Activated CD4-positive, alpha-beta T cell treated with anti-CD3 and anti-CD28 coated beads, Interleukin-2, amount 50 U/mL, for 4 hours (primary cell): ENCODE measurements around the gene C9orf57.
"Not testable (repeated sequence)": the region's sequence is repeated elsewhere in the genome, so short reads cannot be mapped to it uniquely, and the experiment has no call there.

Experiments used
- DNase-seq, 2 experiments: peaks; one replicate each; pipeline ENCODE4 v3.0.0-alpha.2; 2020

C9orf57 gene

DNA sequence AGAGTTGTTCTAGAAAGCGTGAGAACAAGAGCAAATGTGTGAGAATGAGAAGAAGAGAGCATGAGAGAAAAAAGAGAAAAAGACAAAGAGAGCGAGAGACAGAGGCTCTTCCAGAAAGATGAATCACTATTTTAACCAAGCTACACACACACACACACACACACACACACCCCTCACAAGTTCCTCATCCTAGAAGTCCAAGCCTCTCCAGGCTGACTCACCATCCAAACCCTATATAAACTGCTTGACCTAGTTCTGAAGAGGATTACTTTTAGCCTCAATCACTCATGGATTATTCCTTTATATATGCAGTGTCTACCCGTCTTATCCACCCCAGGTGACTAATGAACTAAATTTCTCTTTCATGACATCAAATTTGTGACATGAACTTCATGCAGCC lies 37.6 kb downstream of the C9orf57 start:
- no peak for DNase-seq

DNA sequence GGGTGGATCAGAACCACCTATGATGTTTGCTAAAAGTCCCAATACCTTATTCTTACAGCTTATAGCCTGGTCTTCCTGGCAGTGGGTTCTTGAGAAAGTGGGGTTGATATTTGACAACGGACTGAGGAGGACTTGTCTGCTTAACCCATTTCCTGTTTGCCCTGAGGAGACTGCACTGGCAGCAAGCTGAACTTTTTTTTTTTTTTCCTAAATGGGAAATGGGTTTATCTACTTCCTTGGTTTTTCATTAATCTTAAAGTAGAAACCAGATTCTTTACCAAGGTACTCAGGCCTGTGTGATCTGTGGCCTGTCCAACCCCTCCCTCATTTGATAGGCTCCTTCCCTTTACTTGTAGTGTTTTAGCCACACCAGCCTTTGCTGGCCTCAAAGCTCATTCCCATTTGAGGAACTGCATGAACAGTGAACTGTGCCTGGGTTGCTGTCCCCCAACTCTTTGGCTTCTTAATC lies 47.1 kb downstream of the C9orf57 start:
- DNase-seq = no peak

GRCh38 chr9:72012646-72013045 lies 47.8 kb downstream of the C9orf57 start:
- no peak for DNase-seq

GRCh38 chr9:72007726-72008125 lies 52.7 kb downstream of the C9orf57 start:
- DNase-seq = not testable (repeated sequence)

DNA sequence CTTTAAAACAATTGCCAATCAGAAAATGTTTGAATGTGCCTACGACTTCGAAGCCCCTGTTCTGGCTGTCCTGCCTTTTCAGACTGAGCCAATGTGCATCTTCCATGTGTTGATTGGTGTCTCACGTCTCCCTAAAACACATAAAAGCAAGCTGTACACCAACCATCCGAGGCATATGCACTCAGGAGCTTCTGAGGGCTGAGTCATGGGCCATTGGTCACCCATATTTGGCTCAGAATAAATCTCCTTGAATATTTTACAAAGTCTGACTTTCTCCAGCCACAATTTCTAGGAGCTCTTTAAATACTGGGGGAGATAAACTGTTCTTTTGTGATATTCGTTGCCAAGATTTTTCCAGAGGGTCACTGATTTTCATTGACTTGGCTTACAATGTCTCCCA lies 53.9 kb downstream of the C9orf57 start:
- no peak for DNase-seq

GRCh38 chr9:72005451-72005850 lies 55.0 kb downstream of the C9orf57 start:
- no peak for DNase-seq
